ENCODE measurements around the gene ACTRT3. TPM values are rescaled to one million over a fixed set of nuclear protein-coding genes. Genes with fewer than 3 reads are reported as not detected.

The ACTRT3 gene
- total and polyA plus RNA-seq, 2 experiments from 2014 or later = 2.9 to 5.2 TPM

GRCh38 chr3:169760479-169760878, 8.9 kb downstream of the ACTRT3 start (continued):
- TF ChIP-seq CTCF (conservative IDR thresholded peaks at IDR 0.05; ENCODE audit: low read depth in 2 of 2) (no peak), REST (IDR thresholded peaks at IDR 0.05; ENCODE audit: unreplicated experiment) (no peak), NANOG (IDR thresholded peaks at IDR 0.05; ENCODE audit: borderline replicate concordance) (no peak), STAT1 (IDR thresholded peaks at IDR 0.05; ENCODE audit: unreplicated experiment) (no peak), POLR2AphosphoS5 (IDR thresholded peaks at IDR 0.05; ENCODE audit: low read depth) (no peak), ETS1 (IDR thresholded peaks at IDR 0.05) (no peak)

- H3K27ac Mint-ChIP-seq = no peak overlapping the region
- H3K36me3 Mint-ChIP-seq (ENCODE audit: low read depth) = peaks cover 7% of the 10 kb centered on the region
- ATAC-seq = no peak
- Histone ChIP-seq H3K27ac (ENCODE audit: low read depth) (no peak overlapping the region), H3K4me2 (no peak overlapping the region), H2AFZ (no peak overlapping the region), H3F3A (replicated peaks; ENCODE audit: low read depth) (no peaks in the 10 kb centered on the region; the same call in 1 of the 2 replicates), H3K4me3 (no peak overlapping the region), H4K20me1 (replicated peaks; ENCODE audit: insufficient read depth) (no peaks in the 10 kb centered on the region), H3K27me3 (ENCODE audit: insufficient read depth) (no peaks in the 10 kb centered on the region), H3K9me2 (ENCODE audit: insufficient read depth) (no peaks in the 10 kb centered on the region), H3K79me2 (replicated peaks; ENCODE audit: insufficient read depth) (no peaks in the 10 kb centered on the region), H3K36me3 (ENCODE audit: insufficient read depth) (no peaks in the 10 kb centered on the region), H3K4me1 (ENCODE audit: insufficient read depth) (no peaks in the 10 kb centered on the region)
- no peak overlapping the region for H3K4me3 Mint-ChIP-seq
- H3K4me1 Mint-ChIP-seq = peaks cover 3% of the 10 kb centered on the region; the same call in 1 of the 3 replicates
- no peak for DNase-seq (ENCODE audit: low spot score)
- peaks cover 12% of the 10 kb centered on the region; the same call in 2 of the 3 replicates for H3K9me3 Mint-ChIP-seq
- H3K27me3 Mint-ChIP-seq (ENCODE audit: insufficient read depth, low read depth, poor library complexity) = peaks cover 4% of the 10 kb centered on the region
- no peak for TF ChIP-seq ZNF331 (CRISPR knock-in tag; IDR thresholded peaks at IDR 0.05; ENCODE audit: low read depth)
- no peak for TF ChIP-seq REST (IDR thresholded peaks at IDR 0.05; ENCODE audit: unreplicated experiment)
- TF ChIP-seq ZNF462 (CRISPR knock-in tag; IDR thresholded peaks at IDR 0.05) = no peak
- no peak for TF ChIP-seq ZNF114 (CRISPR knock-in tag; IDR thresholded peaks at IDR 0.05)
Measured at GRCh38 chr3:169759256-169759655, 10.1 kb downstream of the ACTRT3 start.

All from GM23338 (cell line).